SU-DHL-6 (cell line): ENCODE results near the gene TRIP4.

Experiments
- CTCF ChIP-seq: fragments of 200-600 bp; sonication (generic); IDR thresholded peaks from one replicate; pipeline ENCODE4 v1.5.1; 2017; ENCODE audit warnings: antibody characterized with exemption, mild to moderate bottlenecking, low read length, moderate library complexity; ENCODE audit not compliant: insufficient read depth, poor library complexity, severe bottlenecking
- EZH2phosphoT487 ChIP-seq: fragments of 200-600 bp; sonication (generic), shearing (Covaris generic); conservative IDR thresholded peaks from 2 replicates; pipeline ENCODE4 v1.6.1; 2018; ENCODE audit warnings: mild to moderate bottlenecking, antibody characterized with exemption, low read length, moderate library complexity, mixed read lengths

DNA sequence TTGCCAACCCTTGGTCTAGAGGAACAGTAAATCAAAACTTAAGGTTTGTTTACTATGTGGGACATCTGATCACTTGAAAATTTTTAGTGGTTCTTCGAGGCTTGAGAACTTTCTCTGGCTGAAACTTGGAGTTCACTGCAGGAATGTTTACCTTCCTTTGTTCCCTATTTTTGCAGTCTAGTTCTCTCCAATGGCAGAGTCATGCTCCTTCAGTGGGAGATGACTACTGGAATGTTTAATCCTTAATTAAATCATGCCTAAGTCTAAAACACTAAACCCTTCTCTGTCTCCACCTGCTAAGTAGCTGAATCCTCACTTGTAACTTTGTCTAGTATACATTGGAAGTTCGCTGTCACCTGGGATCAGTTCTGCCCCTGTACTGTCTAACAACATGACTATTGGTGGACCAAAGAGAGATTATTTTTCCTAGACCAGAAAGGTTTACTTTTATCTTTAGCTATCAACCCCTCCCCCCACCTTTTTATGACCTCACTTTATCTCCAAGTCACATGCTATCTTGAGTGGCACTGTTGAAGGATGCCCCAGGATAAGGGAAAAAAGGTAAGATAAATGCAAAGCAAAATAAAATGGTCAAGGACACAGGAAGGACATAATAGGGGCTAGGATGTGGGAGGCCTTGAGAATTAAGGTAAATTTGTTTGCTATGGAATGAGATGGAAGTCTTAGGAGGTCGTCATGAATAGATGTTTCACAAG lies 71.6 kb downstream of the TRIP4 start:
- TF ChIP-seq CTCF (no peak), EZH2phosphoT487 (no peak)
